Right cardiac atrium (tissue), 5 donors: ENCODE results near the gene GPRIN1. TPM values are rescaled to one million over a fixed set of nuclear protein-coding genes. Genes with fewer than 3 reads are reported as not detected.

ENCODE experiments used
- ATAC-seq, 2 donors: fragments of 200-7000 bp; cut with Tn5 transposase; one replicate each; pipeline versions ENCODE4 v1.8.0 to v1.9.1; 2020; ENCODE audit warnings: moderate library complexity in 2 of 2, mild to moderate bottlenecking in 1 of 2
- DNase-seq, 3 donors: peaks; one replicate each; pipeline ENCODE4 v3.0.0-alpha.2; 2020
- H3K27ac ChIP-seq: one replicate; pipeline ENCODE4 v1.5.1; 2013; ENCODE audit warnings: mild to moderate bottlenecking, low read length, control low read depth, moderate library complexity
- H3K27me3 ChIP-seq: one replicate; pipeline ENCODE4 v1.6.1; 2013; ENCODE audit not compliant: control insufficient read depth, insufficient read depth
- H3K4me1 ChIP-seq: one replicate; pipeline ENCODE4 v1.6.1; 2013; ENCODE audit warnings: low read length; ENCODE audit not compliant: control insufficient read depth, insufficient read depth
- H3K4me3 ChIP-seq: one replicate; pipeline ENCODE4 v1.5.1; 2013; ENCODE audit warnings: low read length, control low read depth
- H3K9me3 ChIP-seq: one replicate; pipeline ENCODE4 v1.6.1; 2013; ENCODE audit warnings: low read length; ENCODE audit not compliant: control insufficient read depth
- WGBS: extraction: QIAGEN DNeasy Blood & Tissue Kit; methylation state at CpG from one replicate; pipeline ENCODE4 v1.1.7; 2013; 5-methylcytosine and 5-hydroxymethylcytosine counted together
- intact Hi-C, 4 donors: fragments of 100-400 bp; cut with DNase I; formaldehyde crosslinking; loops; one replicate each; pipeline versions ENCODE4 v1.11.0 to v1.14.0; 2022 to 2023
- microRNA-seq, 2 donors: library from miRNA; unstranded; fragments of <30 nt; microRNA quantifications; one replicate each; pipeline ENCODE4 v1.2.0, GENCODE V29; 2020 to 2021
- polyA plus RNA-seq: library from polyadenylated mRNA; stranded (reverse); fragments of 200-250 nt; gene quantifications from one replicate; pipeline ENCODE4 v1.2.3, GENCODE V29; 2013
- total RNA-seq, 4 donors: library from RNA; stranded (reverse); fragmentation: NEBNext Ultra II Directional; extraction: Animal tissue kit (Norgen Biotek cat#: 25700); gene quantifications; one replicate each; pipeline ENCODE4 v1.2.1, GENCODE V29; 2021
- donor health status: healthy with polysubstance abuse.
- donor health status: DM: no; HTN: yes; CAD: no.
- donor health status: DM: no; HTN: no; CAD: no.
- donor health status: DM: no; HTN: yes; CAD: no; lungs with severe emphysema.
- donor health status: DM: yes; HTN: yes; CAD: no.

GPRIN1 gene
- total and polyA plus RNA-seq, 5 donors, result 0.23 to 0.62 (median 0.37) TPM

GRCh38 chr5:176550275-176550831 is 59.6 kb downstream of the GPRIN1 start:
- intact Hi-C loops, result no loop called here
- Histone ChIP-seq H3K27ac (no peak overlapping the region), H3K4me3 (no peak overlapping the region), H3K9me3 (no peaks in the 10 kb centered on the region), H3K27me3 (no peaks in the 10 kb centered on the region), H3K4me1 (no peaks in the 10 kb centered on the region)
- peak in 1 of 3 donors; percentile 45 for DNase-seq
- no peak for ATAC-seq
- 72% methylated on average over 16 of the region's 16 CpGs for WGBS

GRCh38 chr5:176549871-176550270 is 60.1 kb downstream of the GPRIN1 start:
- 84% methylated on average over 7 of the region's 7 CpGs for WGBS
- intact Hi-C loops, result no loop called here
- Histone ChIP-seq H3K9me3 (no peaks in the 10 kb centered on the region), H3K4me3 (no peak overlapping the region), H3K27ac (no peak overlapping the region), H3K4me1 (no peaks in the 10 kb centered on the region), H3K27me3 (no peaks in the 10 kb centered on the region)
- DNase-seq (peak in 1 of 3 donors; percentile 57), ATAC-seq (no peak)

GRCh38 chr5:176548967-176549444 is 61.0 kb downstream of the GPRIN1 start, which contains the start of gene CDHR2:
TSS of gene CDHR2 (plus strand) at chr5:176549342. CDS start at chr5:176565353, 16,011 bp downstream.
- Histone ChIP-seq H3K9me3 (no peaks in the 10 kb centered on the region), H3K27me3 (no peaks in the 10 kb centered on the region), H3K4me1 (no peaks in the 10 kb centered on the region), H3K27ac (no peak within 1 kb of the TSS), H3K4me3 (no peak within 1 kb of the TSS)
- ATAC-seq (no peak), DNase-seq (peak in 1 of 3 donors; percentile 53)
- WGBS, result 70% methylated on average over 18 of the region's 18 CpGs
- intact Hi-C loops, result no loop called here

- DNase-seq, result peak in 1 of 3 donors; percentile 14
- H3K9me3 ChIP-seq, result no peaks in the 10 kb centered on the region
- peak in 1 of 2 donors; percentile 28 for ATAC-seq
- no peaks in the 10 kb centered on the region for H3K27me3 ChIP-seq
- no peak overlapping the region for H3K27ac ChIP-seq
- WGBS, result 68% methylated on average over 8 of the region's 8 CpGs
- no peak overlapping the region for H3K4me3 ChIP-seq
- H3K4me1 ChIP-seq, result no peaks in the 10 kb centered on the region
- intact Hi-C loops, result no loop called here
Observed at GRCh38 chr5:176547802-176548201, 62.2 kb downstream of the GPRIN1 start.

Small RNA genes within 50 kb of the gene (microRNA-seq; reads per million reads assigned to microRNA genes)
- gene MIR4281, result 0 reads per million in 2 donors

Other genes with a start within 250 kb of the GPRIN1 start
- gene KIAA1191, start 248.4 kb downstream of the GPRIN1 start, total RNA-seq, result 10 to 100 TPM; 92.6 to 99.7 (median 97.9) TPM
- gene KIAA1191, start 248.4 kb downstream of the GPRIN1 start, polyA plus RNA-seq, result 70.5 TPM
- 1 to 10 TPM; 5.1 to 9.7 (median 8.5) TPM for gene ARL10, start 244.7 kb downstream of the GPRIN1 start, total RNA-seq
- 5.6 TPM for gene ARL10, start 244.7 kb downstream of the GPRIN1 start, polyA plus RNA-seq
- 10 to 100 TPM; 16.6 to 23.3 (median 17.9) TPM for gene NOP16, start 221.6 kb downstream of the GPRIN1 start, total RNA-seq
- 28.8 TPM for gene NOP16, start 221.6 kb downstream of the GPRIN1 start, polyA plus RNA-seq
- 100 to 1,000 TPM; 164 to 215 (median 180) TPM for gene HIGD2A, start 221.4 kb downstream of the GPRIN1 start, total RNA-seq
- gene HIGD2A, start 221.4 kb downstream of the GPRIN1 start, polyA plus RNA-seq, result 349 TPM
- 100 to 1,000 TPM; 209 to 219 (median 212) TPM for gene CLTB, start 193.6 kb downstream of the GPRIN1 start, total RNA-seq
- 329 TPM for gene CLTB, start 193.6 kb downstream of the GPRIN1 start, polyA plus RNA-seq
- gene FAF2, start 161.8 kb downstream of the GPRIN1 start, total RNA-seq, result 10 to 100 TPM; 17.6 to 25.2 (median 18.8) TPM
- gene FAF2, start 161.8 kb downstream of the GPRIN1 start, polyA plus RNA-seq, result 9.7 TPM
- gene RNF44, start 72.8 kb downstream of the GPRIN1 start, total RNA-seq, result 10 to 100 TPM; 19.6 to 31.7 (median 26.4) TPM
- gene RNF44, start 72.8 kb downstream of the GPRIN1 start, polyA plus RNA-seq, result 16.5 TPM
- under 1 TPM in 3 of 4 donors, not detected in 1; 0.40 to 0.92 (median 0.47) TPM for gene CDHR2, start 60.8 kb downstream of the GPRIN1 start, total RNA-seq
- gene CDHR2, start 60.8 kb downstream of the GPRIN1 start, polyA plus RNA-seq, result not detected
- 1 to 10 TPM in 1 of 4 donors, under 1 TPM in 2, not detected in 1; 0.74 to 3.2 (median 0.88) TPM for gene SNCB, start 20.4 kb upstream of the GPRIN1 start, total RNA-seq
- gene SNCB, start 20.4 kb upstream of the GPRIN1 start, polyA plus RNA-seq, result 2.3 TPM
- not detected for gene EIF4E1B, start 20.5 kb upstream of the GPRIN1 start, total RNA-seq
- gene EIF4E1B, start 20.5 kb upstream of the GPRIN1 start, polyA plus RNA-seq, result not detected
- gene TSPAN17, start 37.3 kb upstream of the GPRIN1 start, total RNA-seq, result 10 to 100 TPM; 16.1 to 23.7 (median 18.8) TPM
- gene TSPAN17, start 37.3 kb upstream of the GPRIN1 start, polyA plus RNA-seq, result 15.8 TPM
- gene UNC5A, start 200.4 kb upstream of the GPRIN1 start, total RNA-seq, result under 1 TPM; 0.17 to 0.85 (median 0.44) TPM
- gene UNC5A, start 200.4 kb upstream of the GPRIN1 start, polyA plus RNA-seq, result 0.68 TPM